Lower leg skin (tissue), 4 donors: ENCODE data around the gene KRT74. TPM values are rescaled to one million over a fixed set of nuclear protein-coding genes. Genes with fewer than 3 reads are reported as not detected.
A peak's percentile ranks its signal among the peaks of the same experiment; 100 is the strongest.

ENCODE experiments used
- DNase-seq, 2 donors: peaks; one replicate each; pipeline ENCODE4 v3.0.0-alpha.2; 2019; ENCODE audit warnings: low spot score in 2 of 2
- H3K4me3 ChIP-seq: fragments of 200-600 bp; sonication (generic); 2 replicates; pipeline ENCODE4 v1.5.1; 2017; ENCODE audit warnings: mild to moderate bottlenecking, low read depth; ENCODE audit not compliant: poor library complexity, severe bottlenecking
- POLR2A ChIP-seq, 2 donors: fragments of 450-650 bp; IDR thresholded peaks; one replicate each; pipeline ENCODE4 v1.6.1; 2016 to 2017; ENCODE audit warnings: antibody characterized with exemption in 2 of 2, mild to moderate bottlenecking in 1 of 2, moderate library complexity in 1 of 2
- WGBS, 2 donors: methylation state at CpG; one replicate each; pipeline ENCODE4 v1.1.5; 2018; 5-methylcytosine and 5-hydroxymethylcytosine counted together
- intact Hi-C: fragments of 100-400 bp; cut with DNase I; formaldehyde crosslinking; loops from one replicate; pipeline ENCODE4 v1.15.0; 2023; ENCODE audit warnings: low total_unique reads
- total RNA-seq, 4 donors: library from RNA; depleted of rRNA; stranded (reverse); fragments of >200 nt; gene quantifications; one replicate each; pipeline ENCODE4 v1.1.0, GENCODE V29; 2016
- TF ChIP-seq, protein P1 (sequence below), 3 donors: fragments of 450-650 bp; IDR thresholded peaks; one replicate each; pipeline ENCODE4 v1.5.1; 2016; ENCODE audit warnings: antibody characterized with exemption in 3 of 3, mild to moderate bottlenecking in 3 of 3, moderate library complexity in 2 of 3

KRT74 gene
- total RNA-seq, 4 donors from 2014 or later: 0.30 to 14.6 (median 0.82) TPM

GRCh38 chr12:52582971-52583456 lies 9.4 kb upstream of the KRT74 start:
- TF ChIP-seq POLR2A (IDR thresholded peaks at IDR 0.05): no peak
- TF ChIP-seq, protein P1, sequence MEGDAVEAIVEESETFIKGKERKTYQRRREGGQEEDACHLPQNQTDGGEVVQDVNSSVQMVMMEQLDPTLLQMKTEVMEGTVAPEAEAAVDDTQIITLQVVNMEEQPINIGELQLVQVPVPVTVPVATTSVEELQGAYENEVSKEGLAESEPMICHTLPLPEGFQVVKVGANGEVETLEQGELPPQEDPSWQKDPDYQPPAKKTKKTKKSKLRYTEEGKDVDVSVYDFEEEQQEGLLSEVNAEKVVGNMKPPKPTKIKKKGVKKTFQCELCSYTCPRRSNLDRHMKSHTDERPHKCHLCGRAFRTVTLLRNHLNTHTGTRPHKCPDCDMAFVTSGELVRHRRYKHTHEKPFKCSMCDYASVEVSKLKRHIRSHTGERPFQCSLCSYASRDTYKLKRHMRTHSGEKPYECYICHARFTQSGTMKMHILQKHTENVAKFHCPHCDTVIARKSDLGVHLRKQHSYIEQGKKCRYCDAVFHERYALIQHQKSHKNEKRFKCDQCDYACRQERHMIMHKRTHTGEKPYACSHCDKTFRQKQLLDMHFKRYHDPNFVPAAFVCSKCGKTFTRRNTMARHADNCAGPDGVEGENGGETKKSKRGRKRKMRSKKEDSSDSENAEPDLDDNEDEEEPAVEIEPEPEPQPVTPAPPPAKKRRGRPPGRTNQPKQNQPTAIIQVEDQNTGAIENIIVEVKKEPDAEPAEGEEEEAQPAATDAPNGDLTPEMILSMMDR (IDR thresholded peaks at IDR 0.05): peak in 1 of 3 donors; percentile 58
- no peak overlapping the region for H3K4me3 ChIP-seq
- intact Hi-C loops: loop anchor here (5.0 kb wide), 1 partner anchor 299 kb away; no protein-coding TSS in a partner anchor
- 11 to 13% methylated on average over 7 of the region's 7 CpGs for WGBS, 2 donors
- peak; percentile 71 to 87 for DNase-seq

- 74 to 79% methylated on average over 2 of the region's 2 CpGs for WGBS, 2 donors
- intact Hi-C loops: loop anchor here (5.0 kb wide), 1 partner anchor 300 kb away; no protein-coding TSS in a partner anchor
- no peak for DNase-seq
- TF ChIP-seq, protein P1 (IDR thresholded peaks at IDR 0.05): no peak
- TF ChIP-seq POLR2A (IDR thresholded peaks at IDR 0.05): no peak
- no peak overlapping the region for H3K4me3 ChIP-seq
Observed at GRCh38 chr12:52582486-52582885, 8.8 kb upstream of the KRT74 start.

DNA sequence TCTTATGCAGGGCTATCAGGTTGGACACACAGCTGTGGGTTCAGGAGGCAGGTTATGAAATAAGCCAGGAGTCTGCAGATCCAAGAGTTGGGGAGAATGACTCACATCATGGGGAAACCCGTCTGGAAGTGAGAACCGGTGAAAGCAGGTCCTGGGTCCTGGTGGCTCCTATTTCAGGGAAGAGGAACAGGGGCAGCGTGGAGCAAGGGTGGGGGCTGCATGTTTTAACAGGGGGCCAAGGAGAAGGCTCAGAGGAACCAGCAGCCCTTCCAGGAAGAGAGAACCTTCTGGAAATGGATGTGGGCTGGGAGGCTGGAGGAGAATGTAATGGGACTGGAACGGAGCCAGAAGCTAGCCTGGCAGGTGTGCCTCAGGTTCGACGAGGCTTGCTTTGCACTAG lies 7.8 kb upstream of the KRT74 start:
- WGBS, 2 donors: 17 to 52% methylated on average over 6 of the region's 6 CpGs
- peak; percentile 36 to 83 for DNase-seq
- intact Hi-C loops: loop anchor here (5.0 kb wide), 1 partner anchor 301 kb away; no protein-coding TSS in a partner anchor
- no peak overlapping the region for H3K4me3 ChIP-seq
- TF ChIP-seq, protein P1 (IDR thresholded peaks at IDR 0.05): no peak
- no peak for TF ChIP-seq POLR2A (IDR thresholded peaks at IDR 0.05)

DNA sequence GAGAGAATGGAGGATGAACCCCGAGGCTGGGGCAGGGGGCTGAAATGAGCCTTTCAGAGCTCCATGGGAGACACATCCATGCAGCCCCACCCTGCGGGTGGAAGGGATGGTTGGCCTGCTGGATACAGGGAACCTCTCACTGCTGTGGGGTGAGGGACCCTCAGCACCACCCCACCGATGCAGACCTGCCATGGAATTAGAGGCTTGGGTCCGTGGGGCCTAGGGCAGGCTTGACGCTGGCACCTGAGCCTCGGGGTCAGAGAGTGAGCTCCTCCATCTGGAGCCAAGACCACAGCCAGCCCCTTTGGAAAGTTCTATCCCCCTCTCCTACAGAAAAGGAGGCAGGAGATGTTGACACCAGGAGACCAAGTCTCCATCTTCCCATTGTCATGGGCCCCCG lies 7.4 kb upstream of the KRT74 start:
- DNase-seq: peak in 1 of 2 donors; percentile 78
- 64 to 66% methylated on average over 7 of the region's 7 CpGs for WGBS, 2 donors
- H3K4me3 ChIP-seq: no peak overlapping the region
- intact Hi-C loops: loop anchor here (5.0 kb wide), 1 partner anchor 301 kb away; no protein-coding TSS in a partner anchor
- no peak for TF ChIP-seq POLR2A (IDR thresholded peaks at IDR 0.05)
- TF ChIP-seq, protein P1 (IDR thresholded peaks at IDR 0.05): no peak

GRCh38 chr12:52580496-52580895 lies 6.9 kb upstream of the KRT74 start:
- WGBS, 2 donors: 29 to 69% methylated on average over 1 of the region's 1 CpG
- H3K4me3 ChIP-seq: no peak overlapping the region
- TF ChIP-seq POLR2A (IDR thresholded peaks at IDR 0.05): no peak
- TF ChIP-seq, protein P1 (IDR thresholded peaks at IDR 0.05): no peak
- peak in 1 of 2 donors; percentile 84 for DNase-seq
- intact Hi-C loops: loop anchor here (5.0 kb wide), 1 partner anchor 302 kb away; no protein-coding TSS in a partner anchor
